HUES48 (cell line): ENCODE data around the gene NAGS.
"Not testable (repeated sequence)": the region's sequence is repeated elsewhere in the genome, so short reads cannot be mapped to it uniquely, and the experiment has no call there.

Source experiments
- H3K27ac ChIP-seq: one replicate; pipeline ENCODE4 v1.7.0; 2013; ENCODE audit warnings: low read depth, low read length, inconsistent platforms
- H3K27me3 ChIP-seq: 2 replicates; pipeline ENCODE4 v1.6.1; 2013; ENCODE audit warnings: mild to moderate bottlenecking, low read length; ENCODE audit not compliant: control insufficient read depth, insufficient read depth
- H3K36me3 ChIP-seq: 2 replicates; pipeline ENCODE4 v1.6.1; 2013; ENCODE audit warnings: low read length; ENCODE audit not compliant: control insufficient read depth, insufficient read depth
- H3K4me1 ChIP-seq: 2 replicates; pipeline ENCODE4 v1.6.1; 2013; ENCODE audit warnings: mild to moderate bottlenecking, low read length; ENCODE audit not compliant: control insufficient read depth, insufficient read depth
- H3K4me3 ChIP-seq: 2 replicates; pipeline ENCODE4 v1.5.1; 2013; ENCODE audit warnings: mild to moderate bottlenecking, low read depth, low read length
- H3K9ac ChIP-seq: 2 replicates; pipeline ENCODE4 v1.6.1; 2013; ENCODE audit warnings: mild to moderate bottlenecking, low read depth, low read length, moderate library complexity
- H3K9me3 ChIP-seq: 2 replicates; pipeline ENCODE4 v1.6.1; 2013; ENCODE audit warnings: low read length; ENCODE audit not compliant: control insufficient read depth, insufficient read depth

Gene NAGS

DNA sequence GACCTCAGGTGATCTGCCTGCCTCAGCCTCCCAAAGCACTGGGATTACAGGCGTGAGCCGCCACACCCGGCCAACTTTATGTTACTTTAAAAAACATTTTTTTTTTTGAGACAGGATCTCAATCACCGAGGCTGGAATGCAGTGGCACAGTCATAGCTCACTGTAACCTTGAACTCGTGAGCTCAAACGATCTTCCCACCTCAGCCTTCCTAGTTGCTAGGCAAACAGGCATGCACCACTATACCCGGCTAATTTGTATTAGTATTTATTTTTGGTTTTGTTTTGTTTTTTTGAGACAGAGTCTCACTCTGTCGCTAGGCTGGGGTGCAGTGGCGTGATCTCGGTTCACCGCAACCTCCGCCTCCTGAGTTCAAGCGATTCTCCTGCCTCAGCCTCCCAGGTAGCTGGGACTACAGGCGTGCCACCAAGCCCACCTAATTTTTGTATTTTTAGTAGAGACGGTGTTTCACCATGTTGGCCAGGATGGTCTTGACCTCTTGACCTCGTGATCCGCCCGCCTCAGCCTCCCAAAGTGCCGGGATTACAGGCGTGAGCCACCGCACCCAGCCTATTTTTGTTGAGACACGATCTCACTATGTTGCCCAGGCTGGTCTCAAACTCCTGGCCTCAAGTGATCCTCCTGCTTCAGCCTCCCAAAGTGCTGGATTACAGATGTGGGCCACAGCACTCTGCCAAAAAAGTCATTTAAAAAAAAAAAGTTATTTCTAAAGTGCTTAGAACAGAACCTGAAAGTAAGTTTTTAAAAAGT is 31.8 kb upstream of the NAGS start:
- H3K9me3 ChIP-seq, H3K4me1 ChIP-seq, H3K36me3 ChIP-seq, H3K27ac ChIP-seq, H3K9ac ChIP-seq, H3K4me3 ChIP-seq, H3K27me3 ChIP-seq: not testable (repeated sequence)

GRCh38 chr17:43974382-43975266 is 29.8 kb upstream of the NAGS start:
- no peaks in the 10 kb centered on the region for H3K36me3 ChIP-seq
- H3K9me3 ChIP-seq, result no peaks in the 10 kb centered on the region
- no peak overlapping the region for H3K27ac ChIP-seq
- no peak overlapping the region for H3K4me3 ChIP-seq
- H3K27me3 ChIP-seq, result no peaks in the 10 kb centered on the region
- H3K4me1 ChIP-seq, result no peaks in the 10 kb centered on the region
- no peak overlapping the region for H3K9ac ChIP-seq

DNA sequence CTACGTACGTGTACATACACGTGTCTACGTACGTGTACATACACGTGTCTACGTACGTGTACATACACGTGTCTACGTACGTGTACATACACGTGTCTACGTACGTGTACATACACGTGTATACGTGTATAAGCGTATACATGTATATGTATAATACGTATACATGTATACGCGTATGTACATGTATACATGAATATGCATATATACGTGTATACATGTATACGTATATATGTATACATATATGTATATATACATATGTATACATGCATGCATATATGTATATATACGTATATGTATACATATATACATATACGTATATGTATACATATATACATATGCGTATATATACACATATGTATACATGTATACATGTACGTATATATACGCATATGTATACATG is 28.5 kb upstream of the NAGS start:
- H3K27me3 ChIP-seq, result no peaks in the 10 kb centered on the region
- no peaks in the 10 kb centered on the region for H3K36me3 ChIP-seq
- H3K4me1 ChIP-seq, result no peaks in the 10 kb centered on the region
- H3K9ac ChIP-seq, result no peak overlapping the region
- H3K27ac ChIP-seq, result no peak overlapping the region
- no peak overlapping the region for H3K4me3 ChIP-seq
- no peaks in the 10 kb centered on the region for H3K9me3 ChIP-seq

- Histone ChIP-seq H3K27ac (no peak overlapping the region), H3K9me3 (no peaks in the 10 kb centered on the region), H3K4me3 (no peak overlapping the region), H3K27me3 (peaks cover 1% of the 10 kb centered on the region), H3K9ac (no peak overlapping the region), H3K4me1 (no peaks in the 10 kb centered on the region), H3K36me3 (no peaks in the 10 kb centered on the region)
These were observed 27.2 kb upstream of the NAGS start for GRCh38 chr17:43976963-43977837.

DNA sequence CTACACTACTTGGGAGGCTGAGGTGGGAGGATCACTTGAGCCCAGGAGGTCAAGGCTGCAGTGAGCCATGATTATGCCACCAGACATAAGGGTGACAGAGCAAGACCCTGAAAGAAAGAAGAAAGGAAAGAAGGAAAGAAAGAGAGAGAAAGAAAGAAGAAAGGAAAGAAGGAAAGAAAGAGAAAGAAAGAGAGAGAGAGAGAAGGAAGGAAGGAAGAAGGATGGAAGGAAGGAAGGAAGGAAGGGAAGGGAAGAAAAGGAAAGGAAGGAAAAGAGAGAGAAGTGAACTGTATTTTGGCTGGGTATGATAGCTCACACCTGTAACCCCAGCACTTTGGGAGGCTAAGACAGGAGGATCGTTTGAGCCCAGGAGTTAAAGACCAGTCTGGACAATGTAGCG is 26.3 kb upstream of the NAGS start:
- H3K27ac ChIP-seq, result no peak overlapping the region
- no peak overlapping the region for H3K4me3 ChIP-seq
- peaks cover 10% of the 10 kb centered on the region for H3K27me3 ChIP-seq
- no peaks in the 10 kb centered on the region for H3K4me1 ChIP-seq
- H3K9me3 ChIP-seq, result no peaks in the 10 kb centered on the region
- H3K36me3 ChIP-seq, result no peaks in the 10 kb centered on the region
- H3K9ac ChIP-seq, result no peak overlapping the region

DNA sequence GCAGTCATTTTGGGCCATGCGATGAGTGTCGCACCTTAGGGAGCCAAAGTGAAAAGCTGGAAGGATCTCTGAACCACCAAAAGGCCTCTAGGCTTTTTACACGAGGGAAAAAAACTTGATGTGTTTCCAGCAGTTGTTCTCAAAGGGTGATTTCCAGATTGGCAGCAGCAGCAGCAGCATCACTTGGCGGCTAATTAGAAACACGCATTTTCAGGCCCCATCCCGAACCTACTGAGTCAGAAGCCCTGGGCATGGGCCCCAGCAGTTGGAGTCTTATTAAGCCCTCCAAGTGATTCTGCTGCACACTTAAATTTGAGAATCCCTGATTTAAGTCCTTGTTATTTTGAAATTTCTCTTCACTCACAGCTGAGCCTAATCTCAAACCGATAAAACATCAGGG is 25.4 kb upstream of the NAGS start:
- Histone ChIP-seq H3K27ac (no peak overlapping the region), H3K27me3 (peaks cover 19% of the 10 kb centered on the region), H3K9ac (no peak overlapping the region), H3K36me3 (no peaks in the 10 kb centered on the region), H3K9me3 (no peaks in the 10 kb centered on the region), H3K4me3 (no peak overlapping the region), H3K4me1 (no peaks in the 10 kb centered on the region)

DNA sequence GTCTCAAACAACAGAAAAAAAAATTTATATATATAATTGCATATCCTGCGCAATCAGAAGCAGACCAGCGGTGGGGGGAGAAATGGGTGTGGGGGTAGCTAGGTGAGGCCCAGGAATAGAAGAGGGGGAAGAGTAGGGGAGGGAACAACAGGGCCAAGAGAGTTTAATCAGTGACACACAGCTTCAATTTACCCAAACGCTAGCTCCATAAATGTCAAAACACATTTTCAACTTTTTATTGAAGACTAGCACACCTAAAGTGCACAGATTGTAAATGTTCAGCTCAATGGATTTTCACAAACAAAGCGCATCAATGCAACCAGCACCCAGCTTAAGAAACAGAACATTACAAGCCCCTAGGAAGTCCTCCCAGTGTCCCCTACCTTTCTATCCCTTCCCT is 24.8 kb upstream of the NAGS start:
- Histone ChIP-seq H3K4me1 (no peaks in the 10 kb centered on the region), H3K4me3 (no peak overlapping the region), H3K9ac (no peak overlapping the region), H3K27ac (no peak overlapping the region), H3K9me3 (no peaks in the 10 kb centered on the region), H3K27me3 (peaks cover 21% of the 10 kb centered on the region), H3K36me3 (no peaks in the 10 kb centered on the region)

- Histone ChIP-seq H3K9ac (no peak overlapping the region), H3K27ac (no peak overlapping the region), H3K4me1 (no peaks in the 10 kb centered on the region), H3K36me3 (no peaks in the 10 kb centered on the region), H3K27me3 (peaks cover 27% of the 10 kb centered on the region), H3K4me3 (no peak overlapping the region), H3K9me3 (no peaks in the 10 kb centered on the region)
These were observed 22.3 kb upstream of the NAGS start for GRCh38 chr17:43982171-43982570.

GRCh38 chr17:43983196-43983514 is 21.3 kb upstream of the NAGS start:
- Histone ChIP-seq H3K4me3 (peak overlapping the region; percentile 75), H3K27me3 (peaks cover 27% of the 10 kb centered on the region), H3K4me1 (no peaks in the 10 kb centered on the region), H3K9me3 (no peaks in the 10 kb centered on the region), H3K27ac (no peak overlapping the region), H3K36me3 (no peaks in the 10 kb centered on the region), H3K9ac (no peak overlapping the region)

DNA sequence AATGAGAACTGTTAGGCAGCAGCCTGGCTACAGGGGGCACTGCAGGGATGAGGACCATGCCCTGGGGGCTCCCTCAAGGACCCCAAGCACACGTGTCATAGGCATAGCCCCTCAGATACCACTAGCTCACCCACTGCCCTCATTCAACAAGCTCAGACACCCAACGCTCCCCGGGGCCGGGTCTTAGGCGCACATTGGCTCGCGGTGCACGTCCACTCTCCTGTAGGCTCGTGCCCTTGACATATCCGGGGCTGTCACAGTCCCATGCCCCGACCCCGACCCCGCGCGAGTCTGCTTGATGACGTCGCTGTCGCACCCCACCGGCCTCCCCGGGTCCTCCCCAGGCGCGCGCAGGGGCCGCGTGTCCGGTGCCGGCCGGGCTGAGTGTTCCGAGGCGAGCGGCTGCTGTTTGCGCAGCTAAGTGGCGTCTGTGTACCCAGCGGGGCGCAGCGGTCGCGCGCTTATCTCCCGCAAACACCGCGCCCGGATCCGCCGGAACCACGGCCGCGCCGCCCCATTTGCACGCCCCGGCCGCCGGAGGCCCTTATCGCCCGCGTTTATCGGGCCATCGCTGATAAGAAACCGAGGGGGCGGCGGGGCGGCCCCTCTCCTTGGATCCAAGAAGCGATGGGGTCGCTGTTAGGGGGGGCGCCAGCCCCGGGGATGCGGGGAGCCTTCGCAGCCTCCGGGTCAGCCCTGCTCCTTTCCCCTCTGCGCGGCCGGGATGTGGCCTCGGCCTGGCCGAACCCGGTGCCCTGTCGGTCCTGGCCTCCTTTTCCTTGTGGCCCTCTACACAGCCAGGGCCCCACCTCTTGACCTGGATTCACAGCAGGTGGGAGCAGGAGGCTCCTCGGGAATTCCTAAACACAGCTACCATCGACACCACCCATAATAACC is 20.7 kb upstream of the NAGS start:
- no peak overlapping the region; the same call in 1 of the 2 replicates for H3K9ac ChIP-seq
- no peaks in the 10 kb centered on the region for H3K4me1 ChIP-seq
- H3K4me3 ChIP-seq, result peak overlapping the region; percentile 75
- H3K27me3 ChIP-seq, result peaks cover 27% of the 10 kb centered on the region
- no peak overlapping the region for H3K27ac ChIP-seq
- no peaks in the 10 kb centered on the region for H3K36me3 ChIP-seq
- no peaks in the 10 kb centered on the region for H3K9me3 ChIP-seq
